MV-4-11 (cell line): Measurements from ENCODE around the gene BCOR.

Experiments
- DNase-seq: peaks from one replicate; lab custom pipeline; 2025; lab: John Stamatoyannopoulos, UW

BCOR gene

DNA sequence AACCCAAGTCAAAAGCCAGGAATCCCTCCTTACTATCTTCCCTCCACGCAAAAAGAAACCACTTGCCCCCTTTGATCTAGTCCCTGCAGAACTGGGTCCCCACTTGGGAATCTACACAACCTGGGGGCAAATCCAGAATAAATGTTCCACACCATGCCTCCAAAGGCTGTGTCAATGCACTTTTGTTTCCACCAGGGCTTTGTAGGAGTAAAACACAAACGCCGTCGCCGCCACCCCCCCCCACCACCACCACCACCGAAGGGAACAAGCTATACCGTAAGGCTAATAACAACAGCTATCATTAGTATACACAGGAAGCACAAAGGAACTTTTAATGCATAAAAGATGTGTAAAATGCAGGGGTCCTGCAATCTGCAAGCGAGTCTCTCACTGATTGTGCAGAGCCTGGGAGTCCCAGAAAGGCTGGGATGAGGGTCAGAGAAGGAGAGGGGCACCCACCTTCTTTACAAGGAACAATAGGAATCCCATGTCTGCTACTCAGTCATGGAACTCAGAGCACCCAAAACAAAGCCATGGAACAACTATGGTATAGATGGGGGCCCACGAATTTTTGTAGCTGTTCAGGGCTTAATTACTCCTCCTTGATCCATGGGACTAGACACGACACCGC is 13.2 kb downstream of the BCOR start:
- DNase-seq: no peak

DNA sequence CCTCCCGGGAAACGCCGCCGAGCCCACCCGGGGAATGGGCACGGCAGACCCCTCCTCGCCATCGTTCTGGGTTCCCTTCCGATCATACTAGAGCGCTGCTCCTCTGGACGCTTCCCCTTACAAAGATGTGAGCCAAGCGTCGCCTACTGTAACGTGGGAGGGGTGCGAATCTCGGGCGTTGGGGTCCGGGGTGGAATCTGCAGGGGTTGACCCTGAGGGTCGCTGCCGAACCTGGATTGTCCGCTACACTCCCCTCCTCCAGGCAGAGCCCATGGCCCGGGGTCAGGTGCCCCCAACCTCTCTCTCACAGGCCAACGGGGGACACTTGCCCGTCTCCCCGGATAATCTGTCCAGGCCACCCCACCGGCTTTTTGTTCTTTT is 13.8 kb downstream of the BCOR start:
- no peak for DNase-seq

DNA sequence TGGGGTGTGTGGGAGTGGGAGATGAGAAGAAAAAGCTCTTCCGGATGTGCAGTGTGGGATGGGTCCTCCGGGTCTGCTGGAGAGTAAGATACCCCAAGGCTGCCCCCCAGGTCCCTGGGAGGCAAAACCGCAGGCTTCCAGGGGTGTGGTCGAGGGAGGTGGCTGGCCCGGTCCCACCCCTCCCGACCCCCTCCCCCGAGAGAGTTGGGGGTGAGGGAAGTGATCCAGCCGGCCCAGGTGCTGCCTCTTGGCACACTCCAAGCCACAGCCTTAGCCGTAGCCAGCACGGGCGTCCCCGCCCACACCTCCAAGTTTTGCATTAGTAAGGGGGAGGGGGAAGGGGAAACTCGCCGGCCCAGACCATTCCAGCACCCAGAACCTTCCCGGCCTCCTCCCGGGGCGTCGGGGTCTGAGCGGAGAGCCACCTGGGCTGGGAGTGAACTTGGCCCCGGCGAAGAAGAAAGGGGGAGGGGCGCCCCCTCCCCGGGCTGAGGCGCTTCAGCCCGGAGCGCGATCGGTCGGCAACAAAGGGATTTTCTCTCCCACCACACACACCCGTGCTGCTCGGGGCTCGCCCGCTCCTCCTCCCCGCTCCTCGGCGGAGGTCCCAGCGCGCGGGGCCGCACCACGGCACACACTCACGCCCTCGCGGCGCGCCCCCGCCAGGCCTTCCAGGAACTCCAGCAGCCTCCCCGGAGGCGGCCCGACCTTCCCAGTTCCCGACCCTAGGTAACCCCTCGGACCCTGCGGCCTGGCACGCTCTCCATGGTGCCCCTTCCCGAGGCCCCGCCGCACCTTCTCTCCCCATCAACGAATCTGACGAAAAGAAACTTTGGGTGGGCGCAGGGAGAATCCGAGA is 14.4 kb downstream of the BCOR start:
- no peak for DNase-seq

DNA sequence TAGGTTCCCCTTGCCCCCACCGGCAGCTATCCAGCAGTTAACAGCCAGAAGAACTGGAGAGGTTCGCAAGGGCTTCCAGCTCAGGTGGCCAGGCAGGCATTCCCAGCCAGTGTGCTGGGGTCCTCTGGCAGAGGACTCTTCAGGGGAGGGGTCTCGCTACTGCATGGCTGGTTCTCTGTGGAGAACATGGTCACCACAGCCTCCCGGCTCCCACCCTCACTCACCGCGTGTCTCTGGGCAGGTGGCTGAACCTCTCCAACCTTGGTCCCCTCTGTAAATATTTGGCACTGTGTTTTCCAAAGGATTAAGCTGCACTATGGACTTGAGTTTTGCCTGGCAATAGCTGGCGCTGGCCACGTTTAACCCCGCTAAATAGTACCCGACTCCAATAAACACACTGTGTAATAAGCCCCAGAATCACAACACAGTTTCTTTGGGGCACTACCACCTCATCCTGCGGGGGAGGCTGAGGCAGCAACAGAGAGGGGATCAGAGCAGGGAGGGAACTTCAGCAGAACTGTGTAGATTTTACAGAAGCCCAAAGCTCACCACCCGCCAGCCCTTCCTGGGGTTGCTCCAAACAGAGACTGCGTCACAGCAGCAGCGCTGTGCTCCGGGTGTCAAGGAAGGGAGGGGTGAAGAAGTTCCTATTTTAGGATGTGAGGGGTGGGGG is 15.2 kb downstream of the BCOR start:
- DNase-seq: peak; percentile 9

DNA sequence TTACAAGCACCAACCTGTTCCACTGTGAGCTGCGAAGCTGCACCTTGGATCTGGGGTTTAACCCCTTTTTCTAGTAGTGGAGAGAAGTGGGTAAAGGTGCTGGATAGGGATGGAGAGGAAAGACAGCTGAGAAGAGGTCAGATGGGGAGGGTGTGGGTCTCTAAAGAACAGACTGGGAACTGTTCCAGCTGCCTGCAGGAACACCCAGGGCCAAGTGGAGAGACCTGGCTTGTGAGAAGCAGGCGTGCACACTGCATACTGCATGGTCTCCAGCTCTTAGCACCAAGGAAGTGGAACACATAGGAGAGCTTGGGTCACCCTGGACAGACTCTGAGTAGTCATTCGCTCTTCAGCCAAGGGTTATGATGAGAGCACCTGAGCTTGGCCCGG is 16.1 kb downstream of the BCOR start:
- DNase-seq: no peak

DNA sequence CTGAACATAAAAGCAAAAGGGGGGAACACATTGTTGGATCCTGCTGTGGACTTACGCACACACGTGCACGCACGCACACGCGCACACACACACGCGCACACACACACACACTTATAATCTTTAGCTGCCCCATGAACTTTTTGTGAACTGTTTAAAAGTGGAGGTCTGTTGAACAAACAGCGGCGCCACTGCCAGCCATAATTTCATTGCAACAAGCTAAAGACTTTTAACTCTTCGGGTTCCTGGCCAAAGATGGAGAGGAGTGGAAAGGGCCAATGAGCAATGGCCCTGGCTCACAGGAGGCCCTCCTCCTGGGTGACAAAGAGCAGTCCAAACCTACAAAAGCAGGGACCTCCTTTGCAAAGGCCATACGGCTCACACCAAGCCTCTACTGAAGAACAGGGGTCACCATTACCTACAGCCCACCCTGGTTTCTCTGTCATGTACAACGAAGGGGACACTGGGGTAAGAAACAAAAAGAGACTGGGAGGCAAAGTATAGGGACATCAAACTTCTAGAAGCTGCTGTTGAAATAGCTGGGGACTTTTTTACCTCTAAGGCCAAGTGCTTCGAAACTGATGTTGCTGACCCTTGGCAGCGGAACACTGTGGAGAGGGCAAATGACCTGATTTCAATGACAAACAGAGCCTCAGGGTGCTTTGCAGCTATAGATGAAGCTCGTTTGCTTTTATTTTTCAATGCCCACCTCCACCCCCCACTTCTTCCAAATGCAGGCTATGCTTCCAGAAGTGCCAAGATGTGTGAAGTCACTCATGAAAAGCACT is 16.7 kb downstream of the BCOR start:
- no peak for DNase-seq

DNA sequence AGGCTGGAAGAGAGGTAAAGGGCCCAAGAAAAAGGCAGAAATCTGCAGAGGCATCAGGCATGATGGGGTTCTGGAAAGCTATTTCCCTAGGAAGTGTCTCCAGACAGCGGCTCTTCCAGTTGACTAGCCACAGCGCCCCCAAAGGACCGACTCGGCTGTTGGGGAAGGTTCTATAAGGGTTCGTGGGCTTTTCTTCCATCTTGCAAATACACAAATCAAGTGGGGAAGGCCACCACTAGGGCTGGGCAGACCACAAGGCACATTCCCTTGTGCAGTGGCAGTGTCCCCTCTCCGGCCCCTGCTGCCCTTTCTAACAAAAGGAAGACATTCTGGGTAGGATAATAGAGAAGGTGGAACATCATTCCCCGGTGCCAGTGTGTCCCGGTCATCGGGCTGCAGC is 18.2 kb downstream of the BCOR start:
- DNase-seq: no peak

DNA sequence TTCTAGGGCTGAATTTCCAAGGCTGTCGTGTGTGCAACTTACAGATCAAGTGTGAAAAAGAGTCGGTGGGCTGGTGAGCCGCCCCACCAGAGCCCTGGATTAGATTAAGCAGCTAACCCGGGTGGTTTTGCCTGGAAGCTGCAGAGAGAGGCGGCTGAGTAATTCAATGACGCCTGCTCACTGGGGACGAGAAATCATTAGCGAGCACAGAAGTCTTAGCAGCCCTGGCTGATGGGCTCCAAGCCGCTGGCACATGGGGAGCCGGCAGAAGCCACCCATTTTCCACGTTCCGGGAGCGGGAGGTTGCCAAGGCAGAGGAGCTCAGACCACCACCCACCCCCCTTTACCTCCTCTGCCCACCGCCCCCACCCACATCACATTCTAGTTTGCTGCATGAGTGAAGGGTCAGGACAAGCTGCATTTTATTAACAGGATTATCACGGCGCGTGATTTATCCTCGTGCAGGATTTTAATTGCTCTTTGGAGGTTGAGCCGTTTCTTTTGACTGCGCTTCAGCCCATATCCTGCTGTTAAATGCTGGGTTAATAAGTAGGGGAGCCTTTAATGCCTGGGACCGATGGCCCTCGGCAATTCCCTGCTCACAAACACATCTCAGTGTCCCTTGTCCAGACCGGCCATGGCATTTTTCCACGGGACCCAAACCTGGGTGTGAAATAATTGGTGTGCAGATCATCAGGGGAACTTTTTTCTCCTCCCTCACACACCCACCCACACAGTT is 19.1 kb downstream of the BCOR start:
- DNase-seq: no peak

DNA sequence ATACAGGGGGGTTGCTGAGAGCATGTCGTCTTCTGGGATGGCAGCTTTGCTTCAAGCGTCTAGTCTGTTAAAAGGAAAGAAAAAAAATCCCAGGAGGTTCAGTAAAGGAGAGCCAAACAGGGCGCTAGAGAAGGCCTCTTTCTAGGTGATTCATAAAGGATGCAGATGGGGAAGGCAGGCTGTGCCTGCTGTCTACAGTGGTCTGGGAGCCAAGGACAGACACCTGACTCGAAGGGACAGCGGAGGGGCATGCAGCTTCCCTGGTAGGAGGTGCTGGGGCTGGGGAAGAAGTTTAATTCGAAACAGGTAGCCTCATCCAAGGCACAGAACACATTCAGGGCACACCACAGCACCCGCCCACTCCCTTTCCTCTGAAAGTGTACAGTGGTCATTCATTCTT is 19.9 kb downstream of the BCOR start:
- no peak for DNase-seq

DNA sequence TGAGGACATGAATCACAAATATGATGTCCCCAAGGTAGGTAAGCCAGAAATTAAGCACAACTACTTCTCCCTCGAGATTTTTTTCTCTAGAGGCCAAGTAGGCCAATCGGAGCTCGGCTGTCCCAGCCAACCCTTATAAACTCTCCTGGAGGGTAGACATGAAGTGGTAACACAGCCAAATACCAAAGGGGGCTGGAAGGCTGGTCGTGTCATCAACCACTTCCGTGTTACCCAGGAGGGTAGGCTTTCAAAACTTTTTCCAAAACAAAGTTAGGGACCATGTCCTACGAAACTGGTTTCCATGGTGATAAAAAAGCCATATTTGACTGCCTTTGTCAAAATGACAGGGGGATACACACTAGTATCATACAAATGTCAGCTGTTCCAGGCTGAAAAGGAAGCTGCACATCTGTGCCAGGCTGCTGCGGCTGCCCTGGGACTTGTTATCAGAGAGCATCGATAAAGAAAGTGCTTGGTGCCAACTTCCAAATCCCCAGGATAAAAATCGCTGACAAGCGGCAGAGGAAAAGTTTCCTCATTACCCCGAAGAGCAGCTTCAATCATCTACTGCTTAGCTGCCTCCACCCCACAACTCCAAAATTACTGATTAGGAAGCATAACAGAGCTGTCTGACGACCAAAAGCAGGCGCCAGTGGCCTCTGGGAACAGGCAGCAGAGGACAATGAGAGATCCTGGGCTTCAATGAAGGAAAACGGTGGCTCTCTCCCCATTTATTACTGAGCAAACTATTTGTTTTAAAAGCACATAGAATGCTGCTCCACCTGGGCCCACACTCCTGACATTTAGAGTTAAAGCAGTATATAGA is 20.8 kb downstream of the BCOR start:
- DNase-seq: no peak

DNA sequence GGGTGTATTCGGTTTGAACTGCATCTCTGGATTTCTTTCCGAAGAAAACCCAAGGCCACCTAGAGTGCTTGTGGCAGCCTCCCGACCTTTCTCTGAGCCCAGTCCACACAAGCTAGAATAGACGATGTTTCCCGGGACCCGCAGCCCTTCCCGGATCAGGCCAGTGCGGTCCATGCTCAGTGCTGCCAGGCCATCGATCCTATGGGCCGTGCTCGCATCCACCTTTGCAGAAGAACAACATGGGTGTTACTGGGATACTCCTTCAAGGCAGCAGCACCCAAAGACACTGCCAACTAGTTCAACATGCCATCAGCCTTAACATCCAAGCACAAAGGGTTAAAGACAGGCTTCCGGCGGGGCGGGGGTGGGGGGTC is 22.8 kb downstream of the BCOR start:
- no peak for DNase-seq

DNA sequence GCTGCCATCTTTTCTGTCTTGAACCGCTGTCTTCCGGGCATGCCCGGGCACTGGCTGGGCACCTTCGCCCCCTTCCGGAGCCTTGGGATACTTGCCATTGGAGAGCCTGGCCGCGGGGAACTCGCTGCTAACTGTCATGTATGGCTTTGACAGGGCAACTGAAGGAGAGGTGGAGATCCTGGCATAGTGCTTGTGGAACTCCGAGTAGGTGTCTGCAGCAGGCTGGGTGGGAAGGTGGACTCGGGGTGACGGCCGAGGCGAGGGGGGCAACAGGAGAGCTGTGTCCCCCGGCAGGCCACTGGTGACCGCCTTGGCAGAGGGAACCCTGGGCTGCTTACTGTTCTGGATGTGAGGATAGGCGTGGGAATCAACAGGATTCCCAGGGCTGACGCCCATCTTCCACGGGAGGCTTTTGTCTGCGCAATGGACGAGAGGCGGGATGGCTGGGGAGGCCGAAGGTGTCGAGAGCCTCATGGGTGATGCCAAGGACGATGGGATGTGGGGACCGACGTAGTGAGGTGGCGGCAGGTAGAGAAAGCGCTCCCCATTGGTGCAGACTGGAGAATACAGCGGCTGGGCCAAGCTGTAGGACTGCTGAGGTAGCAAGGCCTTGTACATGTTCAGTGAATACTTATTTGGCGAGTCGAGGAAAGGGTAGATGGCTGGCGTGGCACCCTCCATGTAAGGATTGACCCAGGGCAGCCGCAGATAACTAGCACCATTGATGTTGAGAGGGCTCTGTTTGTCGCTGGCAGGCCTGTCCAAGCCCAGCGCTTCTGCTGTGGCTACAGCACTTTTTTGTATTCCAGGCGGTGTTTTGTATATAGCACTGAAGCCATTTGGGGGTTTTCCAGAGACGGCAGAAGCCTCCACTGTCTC is 23.4 kb downstream of the BCOR start:
- no peak for DNase-seq

DNA sequence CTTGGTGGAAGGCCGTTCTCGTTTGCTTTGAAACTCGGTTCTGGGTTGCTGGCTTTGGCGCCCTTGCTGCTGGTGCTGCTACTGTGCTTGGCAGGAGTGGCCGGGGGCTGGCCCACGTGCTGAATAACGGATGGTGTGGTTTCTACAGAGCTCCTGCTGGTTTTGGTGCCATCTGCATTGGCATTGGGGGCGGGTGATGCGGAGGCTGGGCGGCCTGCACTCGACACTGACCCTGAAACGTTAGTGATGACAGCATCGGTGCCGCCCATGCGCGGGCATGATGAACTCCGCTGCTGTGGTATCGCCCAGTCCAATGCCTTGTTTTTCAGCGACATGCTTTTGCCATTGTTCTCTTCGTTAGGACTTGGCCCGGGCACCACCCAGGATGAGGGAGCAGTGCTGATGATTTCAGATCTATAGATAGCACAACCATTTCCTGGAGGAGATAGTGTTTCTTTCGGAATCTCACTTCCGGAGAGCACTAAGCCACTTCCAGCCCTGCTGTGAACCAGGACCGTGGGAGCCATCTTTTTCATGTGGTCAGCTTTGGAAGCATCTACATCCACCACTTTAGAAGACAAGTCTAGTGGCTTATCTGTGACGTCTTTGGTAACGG is 24.2 kb downstream of the BCOR start:
- no peak for DNase-seq

DNA sequence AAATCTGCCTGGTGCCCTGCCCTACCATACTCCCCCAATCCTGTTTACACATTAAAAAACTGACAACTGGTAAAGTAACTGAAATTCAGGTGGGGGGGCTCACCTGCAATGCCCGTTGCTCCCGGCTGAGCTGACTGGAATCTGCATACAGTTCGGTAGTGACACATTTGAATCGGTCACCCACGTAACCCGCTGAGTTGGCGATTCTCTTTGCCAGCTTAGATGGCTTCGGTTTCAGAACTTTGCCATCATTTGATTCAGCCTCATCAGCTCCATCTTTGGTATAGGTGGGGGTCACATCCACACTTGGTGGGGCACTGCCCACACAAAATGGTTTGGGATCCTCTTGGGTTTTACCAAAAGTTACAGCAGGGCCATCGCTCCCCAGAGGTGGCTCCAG is 25.5 kb downstream of the BCOR start:
- DNase-seq: no peak

DNA sequence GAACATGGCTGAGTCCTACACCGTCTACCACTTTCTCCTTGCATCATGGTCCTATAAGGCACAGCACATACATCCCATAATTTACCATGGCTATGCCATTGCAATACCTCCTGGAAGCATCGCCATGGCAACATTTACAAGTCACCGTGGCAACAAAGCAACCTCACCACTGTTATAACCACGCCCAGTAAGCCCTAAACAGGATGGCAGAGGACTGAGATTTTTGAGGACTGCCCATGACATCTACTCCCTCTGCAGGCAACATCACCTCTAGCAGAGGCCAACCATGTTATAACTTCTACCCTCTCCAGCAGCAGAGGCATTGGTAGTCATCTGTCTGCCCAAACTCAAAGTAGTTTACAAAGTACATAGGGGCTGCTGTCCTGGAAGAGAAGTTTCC is 29.7 kb downstream of the BCOR start:
- DNase-seq: peak; percentile 26

DNA sequence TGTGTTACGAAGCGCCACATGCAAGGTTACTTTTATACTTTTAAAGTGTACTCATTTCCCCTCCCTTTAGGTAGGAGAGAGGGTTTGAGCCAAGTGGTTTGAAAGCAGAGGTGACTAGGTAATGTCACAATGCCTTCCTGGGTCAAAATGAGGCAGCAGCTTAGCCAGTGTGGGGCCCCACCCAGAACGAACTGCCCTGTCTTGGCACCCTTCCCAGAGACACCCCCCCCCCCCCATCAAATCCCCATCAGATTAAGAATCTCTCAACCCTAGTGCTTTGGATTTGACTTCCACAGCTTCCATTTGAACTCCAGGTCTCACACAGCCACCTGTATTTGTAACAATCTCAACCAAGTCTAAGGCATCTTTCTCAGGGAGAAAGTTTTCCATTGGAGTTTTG is 31.1 kb downstream of the BCOR start:
- no peak for DNase-seq

DNA sequence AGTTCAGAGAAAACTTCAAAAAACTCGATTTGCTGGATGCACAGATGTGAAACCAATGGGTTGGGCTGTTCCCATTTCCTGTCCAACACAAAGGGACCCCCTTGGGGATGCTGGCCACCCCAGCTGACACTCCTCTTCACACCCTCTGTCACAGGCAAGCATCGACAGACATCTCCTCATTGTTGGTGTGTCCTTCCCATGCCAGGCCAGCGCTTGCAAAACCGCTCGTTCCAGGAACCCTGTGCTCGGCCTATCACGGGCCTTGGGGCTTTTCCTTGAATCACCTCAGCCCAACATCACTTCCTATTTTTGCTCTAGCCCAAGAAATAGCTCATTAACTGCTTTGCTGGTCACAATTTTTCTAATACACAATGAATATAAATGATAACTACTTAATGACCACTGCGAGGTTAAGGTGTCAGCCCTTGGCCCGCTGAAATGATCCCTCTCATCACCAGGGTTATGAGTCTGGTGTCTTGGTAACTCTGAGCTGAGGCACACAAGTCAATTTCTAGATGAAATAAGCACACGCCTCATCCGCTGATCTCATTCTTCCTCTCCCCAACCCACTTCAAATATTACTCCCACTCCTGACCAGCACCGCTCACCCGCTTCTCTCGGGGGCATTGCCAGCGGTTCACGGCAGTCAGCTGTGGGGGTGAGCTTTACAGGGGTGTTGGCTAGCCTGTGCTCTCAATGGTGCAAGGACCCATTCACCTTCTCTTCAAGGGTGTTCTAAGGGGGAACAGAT is 32.3 kb downstream of the BCOR start:
- no peak for DNase-seq

DNA sequence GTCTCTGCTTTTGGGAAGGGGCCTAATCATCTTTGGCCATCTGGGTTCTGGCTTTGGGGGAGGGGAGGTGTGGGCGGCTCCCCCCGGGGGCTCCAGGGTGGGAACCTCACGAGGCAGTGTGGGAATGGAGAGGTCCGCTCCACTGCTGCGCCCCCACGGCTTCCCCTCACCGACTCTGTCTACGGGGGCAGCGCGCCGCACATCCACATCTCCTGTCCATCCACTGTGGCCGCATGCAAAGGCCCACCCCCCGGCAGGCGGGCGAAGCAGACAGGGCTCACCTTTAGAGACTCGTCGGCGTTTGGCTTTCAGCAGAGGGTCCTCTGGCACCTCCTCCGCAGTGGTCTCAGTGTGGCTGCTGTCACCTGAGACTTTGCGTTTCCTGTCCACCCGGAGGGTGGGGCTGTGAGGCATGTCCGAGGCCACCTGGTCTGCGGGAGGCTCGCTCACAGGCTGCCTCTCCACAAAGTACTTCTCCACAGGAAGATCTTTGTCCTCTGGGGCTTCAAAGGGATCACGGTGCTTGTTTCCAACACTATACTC is 33.6 kb downstream of the BCOR start:
- no peak for DNase-seq
